SU-DHL-6 (cell line): ENCODE results near the gene CADPS.

Source experiments
- EZH2phosphoT487 ChIP-seq: fragments of 200-600 bp; sonication (generic), shearing (Covaris generic); conservative IDR thresholded peaks from 2 replicates; pipeline ENCODE4 v1.6.1; 2018; ENCODE audit warnings: mild to moderate bottlenecking, antibody characterized with exemption, low read length, moderate library complexity, mixed read lengths
- TF ChIP-seq, protein P1 (sequence below): fragments of 200-600 bp; sonication (generic); IDR thresholded peaks from one replicate; pipeline ENCODE4 v1.5.1; 2017; ENCODE audit warnings: antibody characterized with exemption, mild to moderate bottlenecking, low read length, moderate library complexity; ENCODE audit not compliant: insufficient read depth, poor library complexity, severe bottlenecking

DNA sequence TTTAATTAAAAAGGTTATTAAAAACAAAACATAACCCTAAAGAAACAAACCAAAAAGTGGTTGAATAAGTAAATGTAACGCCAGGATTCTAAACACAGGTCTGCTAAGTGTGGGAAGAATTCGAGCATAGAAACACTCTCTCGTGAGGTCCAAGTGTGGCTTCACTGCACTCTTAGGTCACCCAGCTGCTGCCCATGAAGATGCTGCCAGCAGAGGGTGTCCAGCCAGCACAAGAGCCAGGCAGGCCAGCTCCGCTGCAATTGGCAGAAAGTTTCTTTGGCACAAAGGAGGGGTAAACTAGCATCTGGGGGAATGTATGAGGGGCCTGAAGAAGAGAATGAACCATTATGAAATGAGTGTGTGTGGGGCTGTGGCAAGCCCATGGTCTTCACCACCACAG is 286.1 kb downstream of the CADPS start:
- TF ChIP-seq, protein P1, sequence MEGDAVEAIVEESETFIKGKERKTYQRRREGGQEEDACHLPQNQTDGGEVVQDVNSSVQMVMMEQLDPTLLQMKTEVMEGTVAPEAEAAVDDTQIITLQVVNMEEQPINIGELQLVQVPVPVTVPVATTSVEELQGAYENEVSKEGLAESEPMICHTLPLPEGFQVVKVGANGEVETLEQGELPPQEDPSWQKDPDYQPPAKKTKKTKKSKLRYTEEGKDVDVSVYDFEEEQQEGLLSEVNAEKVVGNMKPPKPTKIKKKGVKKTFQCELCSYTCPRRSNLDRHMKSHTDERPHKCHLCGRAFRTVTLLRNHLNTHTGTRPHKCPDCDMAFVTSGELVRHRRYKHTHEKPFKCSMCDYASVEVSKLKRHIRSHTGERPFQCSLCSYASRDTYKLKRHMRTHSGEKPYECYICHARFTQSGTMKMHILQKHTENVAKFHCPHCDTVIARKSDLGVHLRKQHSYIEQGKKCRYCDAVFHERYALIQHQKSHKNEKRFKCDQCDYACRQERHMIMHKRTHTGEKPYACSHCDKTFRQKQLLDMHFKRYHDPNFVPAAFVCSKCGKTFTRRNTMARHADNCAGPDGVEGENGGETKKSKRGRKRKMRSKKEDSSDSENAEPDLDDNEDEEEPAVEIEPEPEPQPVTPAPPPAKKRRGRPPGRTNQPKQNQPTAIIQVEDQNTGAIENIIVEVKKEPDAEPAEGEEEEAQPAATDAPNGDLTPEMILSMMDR: no peak
- TF ChIP-seq EZH2phosphoT487: no peak
